HG03060 (cell line): ENCODE data around the gene OR2G6.
"Not testable (repeated sequence)": the region's sequence is repeated elsewhere in the genome, so short reads cannot be mapped to it uniquely, and the experiment has no call there.

ENCODE experiments used
- ATAC-seq: cut with Tn5 transposase; IDR thresholded peaks from one replicate; pipeline ENCODE4 v1.9.1; 2021; ENCODE audit warnings: low read depth, moderate number of reproducible peaks; ENCODE audit not compliant: unreplicated experiment

OR2G6 gene

DNA sequence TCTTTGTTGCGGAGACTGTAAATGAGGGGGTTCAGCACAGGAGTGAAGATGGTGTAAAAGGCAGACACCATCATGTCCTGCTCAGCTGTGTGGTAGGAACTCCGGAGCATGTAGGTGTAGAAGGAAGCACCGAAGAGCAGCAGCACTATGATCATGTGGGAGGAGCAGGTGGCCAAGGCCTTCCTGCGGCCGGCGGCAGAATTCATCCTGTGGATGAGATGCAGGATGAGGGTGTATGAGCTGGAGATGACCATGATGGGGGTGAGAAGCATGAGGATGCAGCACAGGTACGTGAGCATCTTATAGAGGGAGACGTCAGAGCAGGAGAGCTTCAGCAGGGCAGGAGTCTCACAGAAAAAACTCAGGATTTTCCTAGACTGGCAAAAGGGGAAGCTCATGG is 66.0 kb downstream of the OR2G6 start:
- ATAC-seq = not testable (repeated sequence)

DNA sequence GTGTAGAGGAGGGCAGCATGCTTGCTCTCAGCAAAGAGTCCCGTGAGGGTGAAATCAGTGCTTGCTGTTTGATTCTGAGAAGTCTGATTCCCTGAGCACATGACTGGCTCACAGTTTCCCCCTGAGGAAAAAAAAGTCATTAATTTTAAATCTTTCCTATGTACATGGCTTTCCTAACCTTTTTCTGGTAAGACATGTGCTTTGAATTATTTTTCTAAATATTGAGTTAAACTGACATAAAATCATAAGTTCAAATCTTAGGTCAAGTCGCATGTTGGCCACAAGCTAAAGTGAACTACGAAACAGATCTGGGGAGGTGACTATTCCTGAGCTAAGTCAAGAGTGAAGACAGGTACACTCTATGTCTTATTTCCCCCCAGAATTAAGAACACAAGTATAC is 66.8 kb downstream of the OR2G6 start, which contains the start of gene OR2T34:
Gene OR2T34, minus strand, starts transcription at position 101 of the 400 bp plus-strand sequence. Its CDS starts 0 bp downstream, at position 101.
- ATAC-seq = not testable (repeated sequence)

DNA sequence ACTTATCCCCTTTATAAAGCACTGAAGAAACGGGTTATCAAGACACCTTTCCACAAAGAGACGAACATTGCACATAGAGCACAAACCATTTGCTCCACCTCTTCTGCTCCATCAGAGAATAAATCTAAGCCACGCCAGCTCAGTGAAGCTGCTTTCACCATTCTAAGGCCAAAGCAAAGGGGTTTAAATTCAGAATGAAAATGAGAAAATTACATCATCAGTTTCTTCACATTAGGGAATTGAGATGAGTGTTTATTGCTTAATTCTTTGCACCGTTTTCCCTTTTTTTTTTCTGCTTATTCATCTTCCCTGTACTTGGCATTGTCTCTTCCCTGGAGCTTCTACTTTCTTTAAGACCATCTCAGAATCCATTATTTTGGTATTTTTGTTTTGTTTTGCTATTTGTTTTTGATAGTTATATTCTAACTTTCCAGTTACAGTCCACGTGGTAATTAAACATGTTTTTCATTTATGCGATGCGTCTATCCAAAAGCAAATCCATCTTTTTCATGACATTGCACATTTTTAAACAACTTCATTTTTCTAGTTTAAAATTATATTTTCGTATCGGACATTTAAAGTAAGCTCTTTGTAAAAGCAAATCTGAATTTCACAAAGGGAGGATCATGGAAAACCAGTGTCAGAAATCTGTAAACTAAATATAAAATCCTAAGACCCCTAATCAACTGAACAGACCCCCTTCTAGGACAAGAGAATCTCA is 68.5 kb downstream of the OR2G6 start:
- ATAC-seq = no peak
